ENCODE measurements around the gene DAB2IP. TPM values are rescaled to one million over a fixed set of nuclear protein-coding genes. Genes with fewer than 3 reads are reported as not detected.

The DAB2IP gene
- total and polyA plus RNA-seq, 2 experiments from 2014 or later: 8.9 to 42.8 TPM

DNA sequence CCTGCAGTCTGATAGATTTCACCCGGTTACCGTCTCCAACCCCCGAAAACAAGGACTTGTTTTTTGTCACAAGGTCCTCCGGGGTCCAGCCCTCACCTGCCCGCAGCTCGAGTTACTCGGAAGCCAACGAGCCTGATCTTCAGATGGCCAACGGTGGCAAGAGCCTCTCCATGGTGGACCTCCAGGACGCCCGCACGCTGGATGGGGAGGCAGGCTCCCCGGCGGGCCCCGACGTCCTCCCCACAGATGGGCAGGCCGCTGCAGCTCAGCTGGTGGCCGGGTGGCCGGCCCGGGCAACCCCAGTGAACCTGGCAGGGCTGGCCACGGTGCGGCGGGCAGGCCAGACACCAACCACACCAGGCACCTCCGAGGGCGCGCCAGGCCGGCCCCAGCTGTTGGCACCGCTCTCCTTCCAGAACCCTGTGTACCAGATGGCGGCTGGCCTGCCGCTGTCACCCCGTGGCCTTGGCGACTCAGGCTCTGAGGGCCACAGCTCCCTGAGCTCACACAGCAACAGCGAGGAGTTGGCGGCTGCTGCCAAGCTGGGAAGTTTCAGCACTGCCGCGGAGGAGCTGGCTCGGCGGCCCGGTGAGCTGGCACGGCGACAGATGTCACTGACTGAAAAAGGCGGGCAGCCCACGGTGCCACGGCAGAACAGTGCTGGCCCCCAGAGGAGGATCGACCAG, 121.3 kb downstream of the DAB2IP start:
- Histone ChIP-seq H3K36me3 (ENCODE audit: insufficient read depth) (peaks cover 10% of the 10 kb centered on the region), H3K27me3 (ENCODE audit: insufficient read depth) (no peaks in the 10 kb centered on the region)
- H3K36me3 Mint-ChIP-seq (ENCODE audit: low read depth): peaks cover 39% of the 10 kb centered on the region

More for the DNA sequence above, 121.3 kb downstream of the DAB2IP start:
- Mint-ChIP-seq H3K9me3 (no peaks in the 10 kb centered on the region; the same call in 2 of the 3 replicates), H3K27me3 (ENCODE audit: insufficient read depth, low read depth, poor library complexity) (peaks cover under 1% of the 10 kb centered on the region), H3K27ac (no peak overlapping the region), H3K4me1 (no peaks in the 10 kb centered on the region), H3K4me3 (no peak overlapping the region)
- TF ChIP-seq EZH2 (IDR thresholded peaks at IDR 0.05; ENCODE audit: low read depth, unreplicated experiment) (no peak), CREB1 (CRISPR knock-in tag; IDR thresholded peaks at IDR 0.05; ENCODE audit: low read depth) (no peak), NANOG (IDR thresholded peaks at IDR 0.05; ENCODE audit: borderline replicate concordance) (no peak), STAT1 (IDR thresholded peaks at IDR 0.05; ENCODE audit: unreplicated experiment) (no peak), ZNF114 (CRISPR knock-in tag; IDR thresholded peaks at IDR 0.05) (no peak), EZH2phosphoT487 (IDR thresholded peaks at IDR 0.05; ENCODE audit: unreplicated experiment) (no peak)
- TF ChIP-seq, protein P1, sequence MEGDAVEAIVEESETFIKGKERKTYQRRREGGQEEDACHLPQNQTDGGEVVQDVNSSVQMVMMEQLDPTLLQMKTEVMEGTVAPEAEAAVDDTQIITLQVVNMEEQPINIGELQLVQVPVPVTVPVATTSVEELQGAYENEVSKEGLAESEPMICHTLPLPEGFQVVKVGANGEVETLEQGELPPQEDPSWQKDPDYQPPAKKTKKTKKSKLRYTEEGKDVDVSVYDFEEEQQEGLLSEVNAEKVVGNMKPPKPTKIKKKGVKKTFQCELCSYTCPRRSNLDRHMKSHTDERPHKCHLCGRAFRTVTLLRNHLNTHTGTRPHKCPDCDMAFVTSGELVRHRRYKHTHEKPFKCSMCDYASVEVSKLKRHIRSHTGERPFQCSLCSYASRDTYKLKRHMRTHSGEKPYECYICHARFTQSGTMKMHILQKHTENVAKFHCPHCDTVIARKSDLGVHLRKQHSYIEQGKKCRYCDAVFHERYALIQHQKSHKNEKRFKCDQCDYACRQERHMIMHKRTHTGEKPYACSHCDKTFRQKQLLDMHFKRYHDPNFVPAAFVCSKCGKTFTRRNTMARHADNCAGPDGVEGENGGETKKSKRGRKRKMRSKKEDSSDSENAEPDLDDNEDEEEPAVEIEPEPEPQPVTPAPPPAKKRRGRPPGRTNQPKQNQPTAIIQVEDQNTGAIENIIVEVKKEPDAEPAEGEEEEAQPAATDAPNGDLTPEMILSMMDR (conservative IDR thresholded peaks at IDR 0.05; ENCODE audit: low read depth in 2 of 2): no peak
- TF ChIP-seq, protein P2, sequence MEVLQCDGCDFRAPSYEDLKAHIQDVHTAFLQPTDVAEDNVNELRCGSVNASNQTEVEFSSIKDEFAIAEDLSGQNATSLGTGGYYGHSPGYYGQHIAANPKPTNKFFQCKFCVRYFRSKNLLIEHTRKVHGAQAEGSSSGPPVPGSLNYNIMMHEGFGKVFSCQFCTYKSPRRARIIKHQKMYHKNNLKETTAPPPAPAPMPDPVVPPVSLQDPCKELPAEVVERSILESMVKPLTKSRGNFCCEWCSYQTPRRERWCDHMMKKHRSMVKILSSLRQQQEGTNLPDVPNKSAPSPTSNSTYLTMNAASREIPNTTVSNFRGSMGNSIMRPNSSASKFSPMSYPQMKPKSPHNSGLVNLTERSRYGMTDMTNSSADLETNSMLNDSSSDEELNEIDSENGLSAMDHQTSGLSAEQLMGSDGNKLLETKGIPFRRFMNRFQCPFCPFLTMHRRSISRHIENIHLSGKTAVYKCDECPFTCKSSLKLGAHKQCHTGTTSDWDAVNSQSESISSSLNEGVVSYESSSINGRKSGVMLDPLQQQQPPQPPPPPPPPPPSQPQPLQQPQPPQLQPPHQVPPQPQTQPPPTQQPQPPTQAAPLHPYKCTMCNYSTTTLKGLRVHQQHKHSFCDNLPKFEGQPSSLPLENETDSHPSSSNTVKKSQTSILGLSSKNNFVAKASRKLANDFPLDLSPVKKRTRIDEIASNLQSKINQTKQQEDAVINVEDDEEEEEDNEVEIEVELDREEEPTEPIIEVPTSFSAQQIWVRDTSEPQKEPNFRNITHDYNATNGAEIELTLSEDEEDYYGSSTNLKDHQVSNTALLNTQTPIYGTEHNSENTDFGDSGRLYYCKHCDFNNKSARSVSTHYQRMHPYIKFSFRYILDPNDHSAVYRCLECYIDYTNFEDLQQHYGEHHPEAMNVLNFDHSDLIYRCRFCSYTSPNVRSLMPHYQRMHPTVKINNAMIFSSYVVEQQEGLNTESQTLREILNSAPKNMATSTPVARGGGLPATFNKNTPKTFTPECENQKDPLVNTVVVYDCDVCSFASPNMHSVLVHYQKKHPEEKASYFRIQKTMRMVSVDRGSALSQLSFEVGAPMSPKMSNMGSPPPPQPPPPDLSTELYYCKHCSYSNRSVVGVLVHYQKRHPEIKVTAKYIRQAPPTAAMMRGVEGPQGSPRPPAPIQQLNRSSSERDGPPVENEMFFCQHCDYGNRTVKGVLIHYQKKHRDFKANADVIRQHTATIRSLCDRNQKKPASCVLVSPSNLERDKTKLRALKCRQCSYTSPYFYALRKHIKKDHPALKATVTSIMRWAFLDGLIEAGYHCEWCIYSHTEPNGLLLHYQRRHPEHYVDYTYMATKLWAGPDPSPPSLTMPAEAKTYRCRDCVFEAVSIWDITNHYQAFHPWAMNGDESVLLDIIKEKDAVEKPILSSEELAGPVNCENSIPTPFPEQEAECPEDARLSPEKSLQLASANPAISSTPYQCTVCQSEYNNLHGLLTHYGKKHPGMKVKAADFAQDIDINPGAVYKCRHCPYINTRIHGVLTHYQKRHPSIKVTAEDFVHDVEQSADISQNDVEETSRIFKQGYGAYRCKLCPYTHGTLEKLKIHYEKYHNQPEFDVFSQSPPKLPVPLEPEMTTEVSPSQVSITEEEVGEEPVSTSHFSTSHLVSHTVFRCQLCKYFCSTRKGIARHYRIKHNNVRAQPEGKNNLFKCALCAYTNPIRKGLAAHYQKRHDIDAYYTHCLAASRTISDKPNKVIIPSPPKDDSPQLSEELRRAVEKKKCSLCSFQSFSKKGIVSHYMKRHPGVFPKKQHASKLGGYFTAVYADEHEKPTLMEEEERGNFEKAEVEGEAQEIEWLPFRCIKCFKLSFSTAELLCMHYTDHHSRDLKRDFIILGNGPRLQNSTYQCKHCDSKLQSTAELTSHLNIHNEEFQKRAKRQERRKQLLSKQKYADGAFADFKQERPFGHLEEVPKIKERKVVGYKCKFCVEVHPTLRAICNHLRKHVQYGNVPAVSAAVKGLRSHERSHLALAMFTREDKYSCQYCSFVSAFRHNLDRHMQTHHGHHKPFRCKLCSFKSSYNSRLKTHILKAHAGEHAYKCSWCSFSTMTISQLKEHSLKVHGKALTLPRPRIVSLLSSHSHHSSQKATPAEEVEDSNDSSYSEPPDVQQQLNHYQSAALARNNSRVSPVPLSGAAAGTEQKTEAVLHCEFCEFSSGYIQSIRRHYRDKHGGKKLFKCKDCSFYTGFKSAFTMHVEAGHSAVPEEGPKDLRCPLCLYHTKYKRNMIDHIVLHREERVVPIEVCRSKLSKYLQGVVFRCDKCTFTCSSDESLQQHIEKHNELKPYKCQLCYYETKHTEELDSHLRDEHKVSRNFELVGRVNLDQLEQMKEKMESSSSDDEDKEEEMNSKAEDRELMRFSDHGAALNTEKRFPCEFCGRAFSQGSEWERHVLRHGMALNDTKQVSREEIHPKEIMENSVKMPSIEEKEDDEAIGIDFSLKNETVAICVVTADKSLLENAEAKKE (CRISPR knock-in tag; IDR thresholded peaks at IDR 0.05): no peak
- TF ChIP-seq, protein P3, sequence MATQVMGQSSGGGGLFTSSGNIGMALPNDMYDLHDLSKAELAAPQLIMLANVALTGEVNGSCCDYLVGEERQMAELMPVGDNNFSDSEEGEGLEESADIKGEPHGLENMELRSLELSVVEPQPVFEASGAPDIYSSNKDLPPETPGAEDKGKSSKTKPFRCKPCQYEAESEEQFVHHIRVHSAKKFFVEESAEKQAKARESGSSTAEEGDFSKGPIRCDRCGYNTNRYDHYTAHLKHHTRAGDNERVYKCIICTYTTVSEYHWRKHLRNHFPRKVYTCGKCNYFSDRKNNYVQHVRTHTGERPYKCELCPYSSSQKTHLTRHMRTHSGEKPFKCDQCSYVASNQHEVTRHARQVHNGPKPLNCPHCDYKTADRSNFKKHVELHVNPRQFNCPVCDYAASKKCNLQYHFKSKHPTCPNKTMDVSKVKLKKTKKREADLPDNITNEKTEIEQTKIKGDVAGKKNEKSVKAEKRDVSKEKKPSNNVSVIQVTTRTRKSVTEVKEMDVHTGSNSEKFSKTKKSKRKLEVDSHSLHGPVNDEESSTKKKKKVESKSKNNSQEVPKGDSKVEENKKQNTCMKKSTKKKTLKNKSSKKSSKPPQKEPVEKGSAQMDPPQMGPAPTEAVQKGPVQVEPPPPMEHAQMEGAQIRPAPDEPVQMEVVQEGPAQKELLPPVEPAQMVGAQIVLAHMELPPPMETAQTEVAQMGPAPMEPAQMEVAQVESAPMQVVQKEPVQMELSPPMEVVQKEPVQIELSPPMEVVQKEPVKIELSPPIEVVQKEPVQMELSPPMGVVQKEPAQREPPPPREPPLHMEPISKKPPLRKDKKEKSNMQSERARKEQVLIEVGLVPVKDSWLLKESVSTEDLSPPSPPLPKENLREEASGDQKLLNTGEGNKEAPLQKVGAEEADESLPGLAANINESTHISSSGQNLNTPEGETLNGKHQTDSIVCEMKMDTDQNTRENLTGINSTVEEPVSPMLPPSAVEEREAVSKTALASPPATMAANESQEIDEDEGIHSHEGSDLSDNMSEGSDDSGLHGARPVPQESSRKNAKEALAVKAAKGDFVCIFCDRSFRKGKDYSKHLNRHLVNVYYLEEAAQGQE (IDR thresholded peaks at IDR 0.05; ENCODE audit: unreplicated experiment): no peak
- ATAC-seq (no peak), DNase-seq (ENCODE audit: low spot score) (no peak)
- no peak overlapping the region for H3K27ac ChIP-seq (ENCODE audit: low read depth)
- no peaks in the 10 kb centered on the region for H3K9me2 ChIP-seq (ENCODE audit: insufficient read depth)
- H3K4me1 ChIP-seq (ENCODE audit: insufficient read depth): no peaks in the 10 kb centered on the region
- H2AFZ ChIP-seq: no peak overlapping the region
- H3K79me2 ChIP-seq (replicated peaks; ENCODE audit: insufficient read depth): no peaks in the 10 kb centered on the region
- no peaks in the 10 kb centered on the region; the same call in 1 of the 2 replicates for H4K20me1 ChIP-seq (replicated peaks; ENCODE audit: insufficient read depth)
- no peak overlapping the region for H3K4me2 ChIP-seq
- H3F3A ChIP-seq (replicated peaks; ENCODE audit: low read depth): no peaks in the 10 kb centered on the region
- H3K4me3 ChIP-seq: no peak overlapping the region

Measured in GM23338 (cell line).